ENCODE measurements around the gene PTCH2.

The PTCH2 gene

DNA sequence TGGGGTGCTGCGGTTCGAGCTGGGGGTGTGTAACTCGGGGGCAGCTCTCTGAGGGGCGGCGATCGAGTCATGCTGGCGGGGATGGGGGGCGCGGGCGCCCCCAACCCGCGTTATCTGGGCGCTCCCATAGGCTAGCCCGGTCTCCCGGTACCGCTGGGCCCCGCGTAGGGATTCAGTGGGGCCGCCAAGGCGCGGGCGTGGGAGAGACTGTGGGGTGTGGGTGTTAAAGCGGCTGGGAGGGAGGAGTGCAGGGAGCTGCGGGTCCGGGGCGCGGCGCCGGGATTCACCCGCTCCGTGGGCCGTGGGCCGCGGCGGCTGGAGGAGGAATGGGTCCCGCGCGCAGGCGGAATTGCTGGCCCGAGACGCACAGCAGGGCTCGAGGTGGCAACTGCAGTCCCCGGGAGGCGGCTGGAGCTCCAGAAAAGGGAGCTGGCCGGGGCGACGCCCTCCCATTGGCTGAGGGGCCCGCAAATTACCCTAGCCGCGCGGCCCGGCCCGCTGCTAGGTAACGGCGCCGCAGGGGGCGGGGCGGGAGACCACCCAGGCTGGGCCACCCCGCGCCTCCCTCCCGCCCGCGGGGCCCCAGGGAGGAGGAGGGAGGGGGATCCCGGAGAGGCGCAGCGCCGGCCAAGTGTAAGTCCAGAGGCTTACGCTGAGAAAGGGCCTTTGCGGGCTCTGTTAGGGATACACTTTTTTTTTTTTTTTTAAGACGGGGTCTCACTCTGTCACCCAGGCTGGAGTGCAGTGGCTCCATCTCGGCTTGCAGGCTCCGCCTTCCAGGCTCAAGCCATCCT, at the start of gene PTCH2:
PTCH2 (minus strand) TSS at position 392 of the 794 bp plus-strand sequence; CDS start at position 71, 321 bp downstream.
- DNase-seq (ENCODE audit: low spot score) = no peak

GRCh38 chr1:44890007-44890406, 47.0 kb upstream of the PTCH2 start:
- DNase-seq (ENCODE audit: low spot score) = no peak

DNA sequence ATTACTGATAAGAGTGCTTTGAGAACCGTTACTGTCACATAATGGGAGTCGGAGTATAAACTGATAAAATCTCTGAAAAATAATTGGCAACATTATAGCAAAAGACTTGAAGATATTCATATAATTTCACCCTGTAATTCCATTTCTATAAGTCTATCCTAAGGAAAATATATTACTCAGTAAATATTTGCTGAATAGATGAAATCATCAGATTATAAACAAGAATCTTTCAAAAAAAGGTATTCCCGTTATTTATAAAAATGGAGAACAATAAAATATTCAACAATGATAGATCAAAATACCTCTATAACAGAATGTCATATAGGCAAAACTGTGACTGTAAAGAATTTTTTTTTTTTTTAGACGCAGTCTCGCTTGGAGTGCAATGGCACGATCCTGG, 42.4 kb upstream of the PTCH2 start:
- DNase-seq (ENCODE audit: low spot score) = no peak

DNA sequence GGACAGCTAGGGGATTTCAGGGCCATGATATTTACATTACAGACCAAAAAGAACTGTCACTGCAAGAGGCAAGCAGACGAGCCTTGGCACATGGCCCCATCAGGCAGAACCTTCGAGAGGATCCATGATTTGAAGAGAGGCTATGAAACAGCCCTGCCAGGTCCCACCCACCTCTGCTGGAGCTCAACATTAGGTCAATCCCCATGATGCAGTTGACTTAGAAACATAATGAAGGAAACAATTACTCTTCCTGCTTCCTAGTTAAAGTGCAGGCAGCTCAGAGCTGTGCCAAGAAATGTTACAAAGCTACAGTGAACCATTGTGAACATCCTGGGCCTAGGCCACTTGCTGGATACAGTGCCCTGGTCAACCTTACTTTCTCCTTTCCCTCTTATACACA, 41.7 kb upstream of the PTCH2 start:
- DNase-seq (ENCODE audit: low spot score) = no peak

DNA sequence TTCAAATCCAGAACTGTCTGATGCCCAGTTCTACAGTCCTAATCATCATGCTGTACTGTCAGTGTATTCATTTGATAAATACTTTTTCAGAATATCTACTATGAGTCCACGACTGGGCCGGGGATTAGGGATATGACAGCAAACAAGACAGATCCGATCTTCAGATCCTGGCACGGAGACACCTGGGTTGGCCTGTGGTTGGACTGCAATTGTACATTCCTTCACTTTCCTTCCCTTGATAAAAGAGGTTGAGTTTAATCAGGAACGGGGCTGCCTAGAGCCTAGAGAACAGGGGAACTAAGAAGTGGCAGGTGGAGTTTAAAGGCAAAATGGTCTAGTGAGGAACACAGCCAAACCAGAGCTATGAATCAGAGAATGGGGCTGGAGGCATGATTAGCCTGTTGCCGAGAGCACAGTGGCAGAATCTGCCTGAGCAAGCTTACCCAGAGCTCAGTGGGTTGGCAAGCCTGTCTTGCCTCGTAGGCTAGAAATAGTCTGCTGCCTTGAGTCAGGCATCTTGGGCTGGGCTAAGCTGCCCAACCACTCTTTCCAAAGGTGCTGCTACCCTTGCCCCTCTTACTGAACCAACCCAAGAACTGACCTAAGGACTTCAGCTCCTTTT, 38.1 kb upstream of the PTCH2 start:
- DNase-seq (ENCODE audit: low spot score) = no peak

DNA sequence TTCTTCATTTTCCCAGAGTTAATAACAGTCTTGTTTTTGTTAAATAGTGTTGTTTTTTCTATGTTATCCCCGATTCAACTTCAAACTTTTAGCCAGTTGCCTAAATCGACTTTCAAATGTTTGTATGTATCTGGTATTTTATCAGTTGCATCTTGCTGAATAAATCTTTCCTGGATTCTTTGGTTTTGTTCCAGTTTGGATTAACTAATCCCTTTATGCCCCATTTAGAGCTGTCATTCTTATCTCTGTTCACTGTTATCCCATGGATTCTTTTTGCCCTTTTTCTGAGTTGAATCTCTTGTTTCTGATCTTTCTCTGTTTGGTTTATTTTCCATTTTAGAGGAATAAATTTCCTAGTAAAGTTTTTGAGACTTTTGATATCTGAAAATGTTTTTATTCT, 31.1 kb upstream of the PTCH2 start:
- no peak for DNase-seq (ENCODE audit: low spot score)

GRCh38 chr1:44870096-44870495, 27.0 kb upstream of the PTCH2 start:
- DNase-seq (ENCODE audit: low spot score) = no peak

DNA sequence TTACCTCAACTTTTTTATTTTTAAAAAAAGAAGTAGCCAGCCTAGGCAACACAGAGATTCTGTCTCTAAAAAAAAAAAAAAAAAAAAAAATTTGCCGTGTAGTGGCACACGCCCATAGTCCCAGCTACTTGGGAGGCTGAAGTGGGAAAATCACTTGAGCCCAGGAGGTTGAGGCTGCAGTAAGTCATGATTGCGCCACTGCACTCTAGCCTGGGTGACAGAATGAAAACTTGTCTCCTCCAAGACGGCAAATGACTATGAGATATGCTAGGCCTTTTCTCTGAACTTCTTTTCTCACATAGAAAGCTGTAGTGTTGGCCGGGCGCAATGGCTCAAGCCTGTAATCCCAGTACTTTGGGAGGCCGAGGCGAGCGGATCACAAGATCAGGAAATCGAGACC, 24.7 kb upstream of the PTCH2 start:
- no peak for DNase-seq (ENCODE audit: low spot score)

GRCh38 chr1:44862829-44863401, 19.9 kb upstream of the PTCH2 start:
- peak; percentile 45 for DNase-seq (ENCODE audit: low spot score)

DNA sequence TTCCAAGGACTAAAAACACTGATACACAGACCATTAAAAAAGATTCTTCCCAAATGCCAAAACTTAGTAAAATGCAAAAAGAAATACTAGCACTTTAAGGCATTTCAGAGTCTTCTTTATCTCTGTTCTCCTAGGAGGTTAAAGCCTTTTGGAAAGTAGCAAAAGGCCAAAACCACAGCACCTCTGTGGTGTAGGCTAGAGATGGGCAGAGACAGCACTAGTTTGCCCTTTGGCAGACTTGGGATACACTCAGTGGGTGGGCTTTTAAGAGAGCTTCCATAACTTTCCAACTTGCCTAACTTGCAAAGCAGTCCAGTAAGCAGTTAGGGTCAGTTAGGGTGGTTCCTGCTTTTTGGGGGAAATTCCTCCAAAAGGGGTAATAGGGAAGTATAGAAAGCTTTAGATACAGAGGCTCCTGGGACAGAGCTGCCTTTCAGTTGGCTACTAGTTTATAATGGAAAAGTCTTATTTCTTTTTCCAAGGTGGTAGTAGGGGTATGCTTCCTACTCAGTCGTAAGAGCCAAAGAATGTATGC, 17.9 kb upstream of the PTCH2 start:
- no peak for DNase-seq (ENCODE audit: low spot score)

GRCh38 chr1:44860331-44860730, 17.3 kb upstream of the PTCH2 start:
- DNase-seq (ENCODE audit: low spot score) = no peak

GRCh38 chr1:44857446-44857845, 14.4 kb upstream of the PTCH2 start:
- no peak for DNase-seq (ENCODE audit: low spot score)

DNA sequence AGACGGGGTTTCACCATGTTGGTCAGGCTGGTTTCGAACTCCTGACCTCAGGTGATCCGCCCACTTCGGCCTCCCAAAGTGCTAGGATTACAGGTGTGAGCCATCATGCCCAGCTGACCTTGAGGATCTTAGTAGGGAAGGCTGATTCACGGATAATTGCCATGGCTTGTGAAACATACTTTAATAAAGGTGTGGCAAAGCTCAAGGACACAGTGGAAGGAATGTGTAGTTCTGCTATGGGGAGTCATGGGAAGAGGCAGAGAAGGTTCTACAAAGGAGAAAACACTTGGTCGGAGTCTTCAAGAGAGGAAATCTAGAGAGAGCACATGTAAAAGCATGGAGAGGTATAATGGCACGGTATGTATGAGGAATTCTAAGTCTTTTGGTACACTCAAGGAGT, 12.7 kb upstream of the PTCH2 start:
- DNase-seq (ENCODE audit: low spot score) = no peak

GRCh38 chr1:44854970-44855369, 11.9 kb upstream of the PTCH2 start:
- no peak for DNase-seq (ENCODE audit: low spot score)

GRCh38 chr1:44853201-44853600, 10.1 kb upstream of the PTCH2 start:
- no peak for DNase-seq (ENCODE audit: low spot score)

GRCh38 chr1:44851308-44851707, 8.3 kb upstream of the PTCH2 start:
- no peak for DNase-seq (ENCODE audit: low spot score)

- DNase-seq (ENCODE audit: low spot score) = no peak
Observed at GRCh38 chr1:44849575-44850132, 6.6 kb upstream of the PTCH2 start.

GRCh38 chr1:44848456-44849181, 5.6 kb upstream of the PTCH2 start:
- DNase-seq (ENCODE audit: low spot score) = no peak

DNA sequence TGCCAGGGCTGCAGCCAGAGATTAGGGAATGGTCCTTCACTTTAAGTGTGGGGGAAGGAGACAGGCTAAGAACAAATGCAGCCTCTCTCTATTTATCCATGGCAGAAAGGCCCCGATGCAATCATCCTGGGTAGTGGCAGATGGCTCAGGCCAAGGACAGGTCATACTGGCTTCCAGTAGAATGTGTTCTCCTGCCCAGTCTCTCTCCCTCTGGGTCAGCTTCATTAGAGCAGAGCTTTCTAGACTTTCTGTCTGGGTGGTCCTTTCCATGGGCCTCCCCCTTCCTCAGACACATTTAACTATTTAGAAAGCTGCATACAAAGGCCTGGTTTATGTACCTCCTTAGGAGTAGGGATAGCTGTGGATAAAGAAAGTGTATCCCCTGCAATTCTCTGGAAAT, 4.8 kb upstream of the PTCH2 start:
- DNase-seq (ENCODE audit: low spot score) = no peak

- DNase-seq (ENCODE audit: low spot score) = no peak
Observed at GRCh38 chr1:44846985-44847384, 3.9 kb upstream of the PTCH2 start.

GRCh38 chr1:44842486-44842861, 579 bp downstream of the PTCH2 start:
- DNase-seq (ENCODE audit: low spot score) = no peak

- no peak for DNase-seq (ENCODE audit: low spot score)
Observed at GRCh38 chr1:44839576-44839975, 3.5 kb downstream of the PTCH2 start.

All from hematopoietic multipotent progenitor cell treated with erythropoietin and hydrocortisone succinate and interleukin-3 and kit ligand, for 15 days (in vitro differentiated cells).